NCI-H2171 (cell line): Measurements from ENCODE around the gene MKNK2.
"Not testable (repeated sequence)": the region's sequence is repeated elsewhere in the genome, so short reads cannot be mapped to it uniquely, and the experiment has no call there.

Source experiments
- DNase-seq: peaks from one replicate; lab custom pipeline; 2025; lab: John Stamatoyannopoulos, UW

The MKNK2 gene

GRCh38 chr19:2050991-2051772 lies at the start of gene MKNK2:
Gene MKNK2, minus strand, starts transcription at chr19:2051244. Its CDS starts 393 bp downstream, at chr19:2050851.
- peak; percentile 83 for DNase-seq

- DNase-seq: no peak
These were observed 49.6 kb upstream of the MKNK2 start for GRCh38 chr19:2100719-2101061.

DNA sequence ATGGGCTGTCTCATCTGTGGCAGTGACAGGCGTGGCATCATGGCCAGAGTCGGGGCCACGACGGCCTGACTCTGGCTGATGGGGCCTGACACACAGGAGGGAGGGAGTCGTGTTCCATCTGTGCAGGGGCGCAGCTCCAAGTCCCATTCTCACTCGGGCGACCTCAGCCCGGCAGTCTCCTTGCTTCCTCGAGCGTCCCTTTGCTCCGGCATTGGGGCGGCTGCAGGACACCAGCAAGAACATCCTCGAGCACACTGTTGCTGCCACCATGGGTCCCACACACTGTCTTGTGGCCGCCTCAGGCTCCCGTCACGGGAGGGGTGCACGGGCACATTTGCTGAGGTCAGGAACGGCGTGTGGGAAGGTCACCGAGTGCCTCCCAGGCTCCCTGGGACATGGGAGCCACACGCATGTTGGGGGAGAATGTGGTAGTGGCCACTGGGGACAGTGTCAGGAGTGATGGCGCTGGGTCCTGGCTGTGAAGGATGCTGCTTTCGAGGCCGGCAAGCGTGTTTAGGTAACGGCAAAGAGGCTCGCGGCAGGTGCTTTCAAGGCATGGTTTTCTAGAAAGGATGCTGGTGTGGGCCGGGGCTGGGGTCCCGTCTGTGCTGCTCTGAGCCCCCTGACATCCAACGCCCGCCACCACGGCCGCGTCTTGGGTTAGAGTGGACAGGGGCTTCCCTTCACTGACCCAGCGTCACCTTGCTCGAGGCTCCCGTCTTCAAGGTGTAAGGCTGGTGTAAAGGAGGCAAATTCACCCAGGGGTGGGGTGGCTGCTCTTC lies 49.1 kb upstream of the MKNK2 start:
- DNase-seq: no peak

- DNase-seq: no peak
These were observed 48.0 kb upstream of the MKNK2 start for GRCh38 chr19:2099054-2099501.

DNA sequence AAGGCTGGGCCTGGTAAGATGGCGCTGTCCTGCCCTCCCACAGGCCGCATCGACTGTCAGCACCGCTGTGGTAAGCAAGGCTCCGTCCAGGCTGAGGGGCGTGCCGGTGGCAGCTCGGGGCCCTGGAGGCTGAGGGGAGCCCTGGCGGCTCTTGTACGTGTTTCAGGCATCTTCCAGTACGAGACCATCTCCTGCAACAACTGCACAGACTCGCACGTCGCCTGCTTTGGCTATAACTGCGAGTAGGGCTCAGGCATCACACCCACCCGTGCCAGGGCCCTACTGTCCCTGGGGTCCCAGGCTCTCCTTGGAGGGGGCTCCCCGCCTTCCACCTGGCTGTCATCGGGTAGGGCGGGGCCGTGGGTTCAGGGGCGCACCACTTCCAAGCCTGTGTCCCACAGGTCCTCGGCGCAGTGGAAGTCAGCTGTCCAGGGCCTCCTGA lies 46.9 kb upstream of the MKNK2 start:
- no peak for DNase-seq

DNA sequence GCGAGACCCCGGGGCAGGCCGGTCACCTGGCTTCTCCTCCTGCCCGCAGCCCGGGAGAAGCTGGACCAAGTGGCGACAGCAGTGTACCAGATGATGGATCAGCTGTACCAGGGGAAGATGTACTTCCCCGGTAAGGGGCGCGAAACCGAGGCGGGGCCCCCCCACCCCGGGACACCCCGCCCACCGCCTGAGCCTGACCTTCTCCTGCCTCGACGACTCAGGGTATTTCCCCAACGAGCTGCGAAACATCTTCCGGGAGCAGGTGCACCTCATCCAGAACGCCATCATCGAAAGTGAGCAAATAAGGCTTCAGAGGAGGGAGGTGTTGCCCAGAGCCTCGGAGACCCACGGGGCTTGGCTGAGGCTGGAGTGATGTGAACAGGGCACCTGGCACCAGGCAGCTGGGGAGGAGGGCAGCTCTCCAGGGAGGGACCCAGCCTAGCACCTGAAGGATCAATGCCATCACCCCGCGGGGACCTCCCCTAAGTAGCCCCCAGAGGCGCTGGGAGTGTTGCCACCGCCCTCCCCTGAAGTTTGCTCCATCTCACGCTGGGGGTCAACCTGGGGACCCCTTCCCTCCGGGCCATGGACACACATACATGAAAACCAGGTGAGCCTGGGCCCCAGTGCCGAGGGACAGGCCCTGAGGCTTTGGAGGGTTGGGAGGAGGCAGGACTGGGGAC lies 46.3 kb upstream of the MKNK2 start:
- DNase-seq: no peak

DNA sequence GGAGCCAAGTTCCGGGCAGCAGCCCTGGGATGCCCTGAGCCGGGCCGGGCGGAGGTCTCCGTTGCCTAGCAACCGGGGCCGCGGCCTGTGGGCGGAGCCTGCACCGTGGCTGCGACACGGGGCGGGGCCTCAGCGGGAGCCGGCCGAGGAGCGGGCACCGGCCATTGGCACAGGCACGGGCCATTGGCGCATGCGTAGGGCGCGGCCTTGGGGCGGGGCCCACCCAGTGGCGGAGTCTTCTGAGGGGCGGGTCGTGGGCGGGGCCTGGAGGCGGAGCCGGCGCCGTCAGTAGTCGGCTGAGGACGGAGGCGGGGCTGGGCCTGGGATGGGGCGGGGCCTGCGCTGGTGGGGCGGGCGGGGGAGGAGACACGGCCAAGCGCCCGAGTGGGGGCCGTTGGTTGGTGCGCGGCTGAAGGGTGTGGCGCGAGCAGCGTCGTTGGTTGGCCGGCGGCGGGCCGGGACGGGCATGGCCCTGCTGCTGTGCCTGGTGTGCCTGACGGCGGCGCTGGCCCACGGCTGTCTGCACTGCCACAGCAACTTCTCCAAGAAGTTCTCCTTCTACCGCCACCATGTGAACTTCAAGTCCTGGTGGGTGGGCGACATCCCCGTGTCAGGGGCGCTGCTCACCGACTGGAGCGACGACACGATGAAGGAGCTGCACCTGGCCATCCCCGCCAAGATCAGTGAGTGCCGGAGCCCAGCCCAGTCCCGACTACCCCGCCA lies 45.6 kb upstream of the MKNK2 start, which contains the start of gene IZUMO4:
IZUMO4 (plus strand) TSS at position 436 of the 723 bp plus-strand sequence; CDS start at position 467, 31 bp downstream.
- peak; percentile 93 for DNase-seq

DNA sequence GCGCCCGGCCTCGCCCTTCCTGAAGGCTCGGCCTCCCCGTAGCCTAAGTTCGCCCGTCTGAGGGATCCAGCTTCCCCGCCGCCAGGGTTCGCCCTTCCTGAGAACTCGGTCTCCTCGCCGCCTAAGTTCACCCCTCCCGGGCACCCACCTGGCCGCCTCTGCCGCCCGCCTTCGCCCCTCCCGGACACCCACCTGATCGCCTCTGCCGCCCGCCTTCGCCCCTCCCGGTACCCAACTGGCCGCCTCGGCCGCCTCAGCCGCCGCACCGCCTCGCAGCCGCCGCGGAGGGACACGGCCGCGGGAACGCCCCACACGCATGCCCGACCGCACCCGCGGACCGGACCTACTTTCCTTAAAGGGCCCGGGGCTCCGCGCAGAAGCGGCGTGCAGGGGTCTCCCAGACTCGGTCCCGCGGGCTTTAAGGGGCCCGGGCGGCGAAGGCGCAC lies 45.0 kb upstream of the MKNK2 start, which contains the start of gene MOB3A:
MOB3A (minus strand) TSS at position 293 of the 446 bp plus-strand sequence. CDS start 17,766 bp downstream, outside the sequence.
- peak; percentile 90 for DNase-seq

DNA sequence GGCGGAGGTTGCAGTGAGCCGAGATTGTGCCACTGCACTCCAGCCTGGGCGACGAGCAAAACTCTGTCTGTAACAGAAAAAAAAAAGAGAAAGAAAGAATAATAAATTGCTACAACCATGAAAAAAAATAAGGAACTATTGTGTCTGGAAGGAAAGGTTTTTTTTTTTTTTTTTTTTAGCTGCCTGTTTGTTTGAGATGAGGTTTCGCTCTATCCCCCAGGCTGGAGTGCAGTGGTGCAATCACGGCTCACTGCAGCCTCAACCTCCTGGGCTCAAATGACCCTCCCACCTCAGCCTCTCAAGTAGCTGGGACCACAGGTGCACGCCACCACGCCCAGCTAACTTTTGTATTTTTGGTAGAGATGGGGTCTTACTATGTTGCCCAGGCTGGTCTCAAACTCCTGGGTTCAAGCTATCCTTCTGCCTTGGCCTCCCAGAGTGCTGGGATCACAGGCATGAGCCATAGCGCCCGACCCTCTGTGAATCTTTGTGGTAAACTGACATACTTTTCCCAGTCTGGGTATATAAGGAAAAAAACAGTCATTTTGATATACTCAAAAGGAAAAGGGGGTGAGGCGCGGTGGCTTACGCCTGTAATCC lies 41.0 kb upstream of the MKNK2 start:
- DNase-seq: not testable (repeated sequence)

DNA sequence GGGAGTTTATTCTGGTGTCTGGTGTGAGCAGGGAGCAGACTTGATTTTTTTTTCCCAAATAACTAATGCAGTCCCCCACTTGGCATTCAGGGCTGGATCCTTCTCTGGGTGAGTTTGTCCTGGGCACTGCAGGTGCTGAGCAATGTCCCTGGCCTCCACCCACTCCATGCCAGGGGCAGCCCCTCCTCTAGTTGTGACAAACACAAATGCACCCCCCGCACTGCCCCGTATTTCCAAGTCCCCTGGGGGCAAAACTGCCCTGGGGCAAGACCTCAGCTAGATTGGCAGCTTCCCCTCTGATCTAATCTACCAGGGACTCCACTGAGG lies 38.6 kb upstream of the MKNK2 start:
- no peak for DNase-seq

GRCh38 chr19:2089001-2089711 lies 38.1 kb upstream of the MKNK2 start:
- DNase-seq: no peak

DNA sequence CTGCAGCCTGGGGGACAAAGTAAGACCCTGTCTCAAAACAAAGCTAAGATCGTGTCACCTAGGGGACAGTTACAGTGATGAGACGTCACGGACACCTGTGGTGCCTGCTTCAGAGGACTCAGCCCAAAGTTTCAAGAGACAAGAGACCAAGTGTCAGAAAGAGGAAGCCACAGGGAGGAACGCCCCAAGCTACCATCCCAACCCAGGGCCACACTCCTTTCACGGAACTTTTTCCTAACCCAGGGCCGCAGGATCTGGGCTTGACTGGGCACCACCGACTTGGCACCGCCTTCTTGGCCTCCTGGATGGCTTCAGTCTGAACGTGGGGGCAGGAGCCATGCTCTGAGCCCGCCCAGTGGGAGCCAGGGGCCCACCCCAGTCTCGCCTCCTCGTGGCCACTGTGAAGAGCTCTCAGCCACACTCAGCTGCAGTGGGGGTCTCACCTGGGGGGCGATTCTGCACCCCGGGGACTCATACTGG lies 36.6 kb upstream of the MKNK2 start:
- no peak for DNase-seq

- not testable (repeated sequence) for DNase-seq
These were observed 35.9 kb upstream of the MKNK2 start for GRCh38 chr19:2086695-2087620.

GRCh38 chr19:2084993-2085720 lies 34.1 kb upstream of the MKNK2 start:
- no peak for DNase-seq

- DNase-seq: no peak
These were observed 32.3 kb upstream of the MKNK2 start for GRCh38 chr19:2083174-2083854.

- DNase-seq: no peak
These were observed 31.1 kb upstream of the MKNK2 start for GRCh38 chr19:2081873-2082810.
